ENCODE measurements around the gene LRP1.

- TF ChIP-seq CTCF (IDR thresholded peaks at IDR 0.05) (no peak), EP300 (IDR thresholded peaks at IDR 0.05) (no peak), POLR2AphosphoS5 (IDR thresholded peaks at IDR 0.05) (no peak), POLR2A (IDR thresholded peaks at IDR 0.05) (no peak)
These were observed 38.7 kb downstream of the LRP1 start for GRCh38 chr12:57166971-57167371.
